NT2/D1 (cell line): Measurements from ENCODE around the gene RIMBP2.
"Not testable (repeated sequence)": the region's sequence is repeated elsewhere in the genome, so short reads cannot be mapped to it uniquely, and the experiment has no call there.

Experiments
- DNase-seq: peaks from one replicate; pipeline ENCODE4 v3.0.0-alpha.2; 2011; ENCODE audit warnings: low read depth, low spot score
- H3K27me3 ChIP-seq: 2 replicates; pipeline ENCODE4 v1.6.0; 2011; ENCODE audit warnings: mild to moderate bottlenecking; ENCODE audit not compliant: insufficient read length, insufficient read depth
- H3K36me3 ChIP-seq: 2 replicates; pipeline ENCODE4 v1.6.1; 2011; ENCODE audit warnings: mild to moderate bottlenecking, low read length, mixed read lengths; ENCODE audit not compliant: insufficient read depth, insufficient read length
- H3K4me1 ChIP-seq: 2 replicates; pipeline ENCODE4 v1.5.1; 2011; ENCODE audit not compliant: insufficient read depth, insufficient read length
- H3K4me3 ChIP-seq: 2 replicates; pipeline ENCODE4 v1.5.1; 2011; ENCODE audit warnings: low read depth; ENCODE audit not compliant: insufficient read length
- H3K9ac ChIP-seq: 2 replicates; pipeline ENCODE4 v1.6.0; 2011; ENCODE audit warnings: low read depth; ENCODE audit not compliant: insufficient read length
- H3K9me3 ChIP-seq: 2 replicates; pipeline ENCODE4 v1.5.1; 2011; ENCODE audit warnings: mild to moderate bottlenecking, low read length; ENCODE audit not compliant: insufficient read depth
- SUZ12 ChIP-seq: IDR thresholded peaks from 2 replicates; pipeline ENCODE4 v1.6.1; 2011; ENCODE audit not compliant: insufficient read length, insufficient read depth; ENCODE audit errors: extremely low read depth
- YY1 ChIP-seq: IDR thresholded peaks from 2 replicates; pipeline ENCODE4 v1.6.1; 2011; ENCODE audit not compliant: insufficient read length, insufficient read depth
- ZNF274 ChIP-seq: IDR thresholded peaks from 2 replicates; pipeline ENCODE4 v1.6.1; 2011; ENCODE audit warnings: mild to moderate bottlenecking, low read depth, low read length

RIMBP2 gene

DNA sequence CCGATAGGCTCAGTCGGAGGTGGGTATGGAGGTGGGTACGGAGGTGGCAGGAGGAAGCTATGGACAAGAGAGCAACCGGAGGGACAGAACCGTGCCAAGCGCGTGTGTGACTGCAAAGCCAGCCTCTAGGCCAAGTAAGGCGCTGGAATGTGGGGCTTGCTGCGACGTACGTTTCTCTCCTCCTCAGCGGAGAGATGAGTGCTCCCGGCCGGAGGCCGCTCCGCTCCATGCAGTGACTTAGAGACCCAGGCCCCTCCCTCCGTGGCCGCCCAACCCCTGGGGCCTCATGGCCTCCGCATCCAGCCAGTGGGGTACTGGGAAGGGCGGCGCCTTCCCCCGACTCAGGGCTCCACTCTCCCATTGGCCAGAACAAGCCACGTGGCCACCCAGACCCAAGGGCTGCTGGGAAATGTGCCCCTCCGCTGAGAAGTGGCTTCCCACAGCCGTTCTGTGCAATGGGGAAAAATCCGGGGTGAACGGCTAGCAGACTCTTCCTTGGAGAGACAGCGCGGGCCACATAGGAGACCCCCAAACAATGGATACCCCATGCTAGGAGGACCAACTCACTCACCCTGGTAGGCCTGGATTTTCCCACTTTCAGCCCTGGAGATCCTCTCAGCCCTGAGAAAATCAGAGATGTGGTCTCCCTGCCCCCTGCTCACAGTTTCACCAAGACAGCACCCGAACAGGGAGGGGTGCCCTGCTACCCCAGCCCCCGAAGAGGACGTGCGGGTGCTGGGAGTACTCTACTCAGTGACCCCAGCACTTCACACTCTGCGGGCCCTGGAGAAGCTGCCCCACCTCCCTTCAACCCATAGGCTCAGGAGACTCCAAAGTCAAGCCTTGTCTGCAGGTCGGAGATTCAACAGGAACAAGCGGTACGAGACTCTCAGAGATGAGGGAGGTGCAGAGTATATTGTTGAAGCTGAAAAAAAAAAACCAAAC, 66.7 kb downstream of the RIMBP2 start:
- no peak for DNase-seq
- H3K36me3 ChIP-seq = no peaks in the 10 kb centered on the region
- H3K9ac ChIP-seq = no peak overlapping the region
- TF ChIP-seq YY1 (no peak), SUZ12 (no peak)
- H3K9me3 ChIP-seq = peaks cover 4% of the 10 kb centered on the region; the same call in 1 of the 2 replicates
- H3K27me3 ChIP-seq = no peaks in the 10 kb centered on the region
- no peak overlapping the region for H3K4me3 ChIP-seq
- H3K4me1 ChIP-seq = peaks cover 12% of the 10 kb centered on the region

GRCh38 chr12:130647814-130648213, 68.3 kb downstream of the RIMBP2 start:
- Histone ChIP-seq H3K9me3 (no peaks in the 10 kb centered on the region), H3K4me3 (no peak overlapping the region), H3K36me3 (no peaks in the 10 kb centered on the region), H3K9ac (no peak overlapping the region), H3K27me3 (no peaks in the 10 kb centered on the region), H3K4me1 (peaks cover 8% of the 10 kb centered on the region)
- DNase-seq = no peak
- TF ChIP-seq SUZ12 (no peak), YY1 (no peak), ZNF274 (no peak)

DNA sequence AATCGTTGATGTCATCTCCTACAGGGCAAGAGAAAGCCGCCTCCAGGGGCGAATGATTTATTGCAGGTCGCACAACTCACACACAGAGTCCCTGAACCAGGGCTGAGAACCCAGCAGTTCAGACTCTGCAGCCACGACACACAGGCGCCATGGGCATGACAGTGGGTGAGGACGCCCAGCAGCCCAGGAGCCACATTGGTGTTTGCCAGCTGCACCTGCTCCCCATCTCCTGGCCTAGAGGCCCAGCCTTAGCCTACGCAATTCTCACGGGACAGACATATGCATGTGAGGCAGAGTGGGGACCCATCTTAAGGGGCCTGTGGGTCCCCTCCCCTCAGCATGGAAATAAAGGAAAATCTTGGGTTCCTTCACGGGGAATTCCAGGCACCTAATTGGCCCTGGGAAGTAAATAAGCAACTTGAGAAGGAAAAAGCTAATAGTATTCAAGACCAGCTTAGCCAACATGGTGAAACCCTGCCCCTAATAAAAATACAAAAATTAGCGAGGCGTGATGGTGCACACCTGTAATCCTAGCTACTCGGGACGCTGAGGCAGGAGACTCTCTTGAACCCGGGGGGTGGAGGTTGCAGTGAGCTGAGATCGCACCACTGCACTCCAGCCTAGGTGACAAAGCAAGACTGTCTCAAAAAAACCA, 69.3 kb downstream of the RIMBP2 start:
- Histone ChIP-seq H3K9me3 (no peaks in the 10 kb centered on the region), H3K36me3 (no peaks in the 10 kb centered on the region), H3K4me1 (peaks cover 8% of the 10 kb centered on the region), H3K4me3 (no peak overlapping the region), H3K27me3 (no peaks in the 10 kb centered on the region), H3K9ac (no peak overlapping the region)
- no peak for DNase-seq
- TF ChIP-seq SUZ12 = no peak
- TF ChIP-seq YY1 = no peak
- no peak for TF ChIP-seq ZNF274

DNA sequence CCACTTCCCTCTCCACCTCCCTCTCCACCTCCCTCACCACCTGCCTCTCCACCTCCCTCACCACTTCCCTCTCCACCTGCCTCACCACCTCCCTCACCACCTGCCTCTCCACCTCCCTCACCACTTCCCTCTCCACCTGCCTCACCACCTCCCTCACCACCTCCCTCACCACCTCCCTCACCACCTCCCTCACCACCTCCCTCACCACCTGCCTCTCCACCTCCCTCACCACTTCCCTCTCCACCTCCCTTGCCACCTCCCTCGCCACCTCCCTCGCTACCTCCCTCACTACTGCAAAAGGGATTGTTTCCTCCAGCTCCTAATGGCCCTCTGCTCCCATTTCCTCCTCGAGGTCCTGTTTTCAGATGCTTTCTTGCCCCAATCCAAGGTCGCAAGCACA, 69.9 kb downstream of the RIMBP2 start:
- DNase-seq, H3K9ac ChIP-seq, H3K4me3 ChIP-seq, H3K4me1 ChIP-seq, H3K36me3 ChIP-seq, H3K9me3 ChIP-seq, H3K27me3 ChIP-seq: not testable (repeated sequence)

DNA sequence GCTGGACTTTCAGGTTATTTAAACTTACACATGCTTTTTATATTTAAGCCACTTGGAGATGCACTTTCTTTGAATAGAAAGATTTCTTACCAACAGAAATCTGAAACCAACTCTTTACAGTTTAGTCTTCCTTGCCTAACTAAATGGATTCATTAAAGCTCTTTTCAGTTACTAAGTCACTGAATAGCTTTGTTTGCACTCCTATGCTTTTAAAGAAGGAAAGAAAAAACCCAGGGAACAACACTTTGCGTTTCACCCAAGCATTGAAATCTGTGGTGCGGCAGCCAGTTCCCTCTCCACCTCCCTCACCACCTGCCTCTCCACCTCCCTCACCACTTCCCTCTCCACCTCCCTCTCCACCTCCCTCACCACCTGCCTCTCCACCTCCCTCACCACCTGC, 70.3 kb downstream of the RIMBP2 start:
- TF ChIP-seq ZNF274 = no peak
- no peak for TF ChIP-seq SUZ12
- no peak for TF ChIP-seq YY1
- H3K9ac ChIP-seq = no peak overlapping the region

GRCh38 chr12:130644566-130644965, 71.5 kb downstream of the RIMBP2 start:
- Histone ChIP-seq H3K36me3 (no peaks in the 10 kb centered on the region), H3K9ac (no peak overlapping the region), H3K27me3 (no peaks in the 10 kb centered on the region), H3K4me3 (no peak overlapping the region), H3K4me1 (peaks cover 6% of the 10 kb centered on the region), H3K9me3 (no peaks in the 10 kb centered on the region)
- DNase-seq = no peak
- TF ChIP-seq SUZ12 = no peak
- no peak for TF ChIP-seq YY1
- TF ChIP-seq ZNF274 = no peak

More for the DNA sequence above, 70.3 kb downstream of the RIMBP2 start:
- H3K36me3 ChIP-seq = no peaks in the 10 kb centered on the region
- H3K9me3 ChIP-seq = no peaks in the 10 kb centered on the region
- no peak overlapping the region for H3K4me3 ChIP-seq
- H3K27me3 ChIP-seq = no peaks in the 10 kb centered on the region
- no peak for DNase-seq
- H3K4me1 ChIP-seq = peaks cover 6% of the 10 kb centered on the region

- no peak overlapping the region for H3K4me3 ChIP-seq
- no peaks in the 10 kb centered on the region for H3K27me3 ChIP-seq
- H3K4me1 ChIP-seq = peaks cover 2% of the 10 kb centered on the region
- no peak overlapping the region for H3K9ac ChIP-seq
- H3K9me3 ChIP-seq = no peaks in the 10 kb centered on the region
- no peaks in the 10 kb centered on the region for H3K36me3 ChIP-seq
- TF ChIP-seq ZNF274 (no peak), YY1 (no peak), SUZ12 (no peak)
- DNase-seq = no peak
These were observed 72.0 kb downstream of the RIMBP2 start for GRCh38 chr12:130644146-130644545.
